ENCODE measurements around the gene KLF4. TPM values are rescaled to one million over a fixed set of nuclear protein-coding genes. Genes with fewer than 3 reads are reported as not detected.
A peak's percentile ranks its signal among the peaks of the same experiment; 100 is the strongest.

Gene KLF4
- total RNA-seq, 1 donor from 2014 or later, result 107 TPM

- DNase-seq (no peak), ATAC-seq (no peak)
- H3K9me3 ChIP-seq, result no peaks in the 10 kb centered on the region
- no peaks in the 10 kb centered on the region for H3K36me3 ChIP-seq
- H3K27me3 ChIP-seq (ENCODE audit: low read depth), result no peaks in the 10 kb centered on the region
- H3K4me3 ChIP-seq, result no peak overlapping the region
- no peaks in the 10 kb centered on the region for H3K4me1 ChIP-seq
- no peak overlapping the region for H3K27ac ChIP-seq
- intact Hi-C loops (cut with DNase I), result no loop called here
- TF ChIP-seq CTCF (IDR thresholded peaks at IDR 0.05), result no peak
Observed at GRCh38 chr9:107523539-107523938, 34.0 kb upstream of the KLF4 start.

- DNase-seq (no peak), ATAC-seq (no peak)
- H3K27me3 ChIP-seq (ENCODE audit: low read depth), result no peaks in the 10 kb centered on the region
- no peaks in the 10 kb centered on the region for H3K4me1 ChIP-seq
- no peak for TF ChIP-seq CTCF (IDR thresholded peaks at IDR 0.05)
- H3K4me3 ChIP-seq, result no peak overlapping the region
- H3K27ac ChIP-seq, result no peak overlapping the region
- intact Hi-C loops (cut with DNase I), result no loop called here
- no peaks in the 10 kb centered on the region for H3K9me3 ChIP-seq
- no peaks in the 10 kb centered on the region for H3K36me3 ChIP-seq
Observed at GRCh38 chr9:107520186-107520585, 30.6 kb upstream of the KLF4 start.

- no peak for DNase-seq
- ATAC-seq, result no peak
- no peaks in the 10 kb centered on the region for H3K9me3 ChIP-seq
- H3K36me3 ChIP-seq, result no peaks in the 10 kb centered on the region
- no peaks in the 10 kb centered on the region for H3K4me1 ChIP-seq
- intact Hi-C loops (cut with DNase I), result no loop called here
- H3K4me3 ChIP-seq, result no peak overlapping the region
- H3K27me3 ChIP-seq (ENCODE audit: low read depth), result no peaks in the 10 kb centered on the region
- H3K27ac ChIP-seq, result no peak overlapping the region
- TF ChIP-seq CTCF (IDR thresholded peaks at IDR 0.05), result no peak
Observed at GRCh38 chr9:107518037-107518807, 28.7 kb upstream of the KLF4 start.

- peak in 1 of 2 donors; percentile 58 for ATAC-seq
- Histone ChIP-seq H3K27ac (no peak overlapping the region), H3K27me3 (ENCODE audit: low read depth) (no peaks in the 10 kb centered on the region), H3K36me3 (no peaks in the 10 kb centered on the region), H3K9me3 (no peaks in the 10 kb centered on the region), H3K4me1 (no peaks in the 10 kb centered on the region), H3K4me3 (no peak overlapping the region)
- no peak for TF ChIP-seq CTCF (IDR thresholded peaks at IDR 0.05)
- intact Hi-C loops (cut with DNase I), result no loop called here
- no peak for DNase-seq
Observed at GRCh38 chr9:107513464-107514100, 24.0 kb upstream of the KLF4 start.

- ATAC-seq (peak; percentile 71 to 82), DNase-seq (no peak)
- TF ChIP-seq CTCF (IDR thresholded peaks at IDR 0.05), result no peak
- intact Hi-C loops (cut with DNase I), result no loop called here
- H3K4me3 ChIP-seq, result no peak overlapping the region
- no peak overlapping the region for H3K27ac ChIP-seq
- H3K4me1 ChIP-seq, result peaks cover 10% of the 10 kb centered on the region
- H3K36me3 ChIP-seq, result no peaks in the 10 kb centered on the region
- no peaks in the 10 kb centered on the region for H3K27me3 ChIP-seq (ENCODE audit: low read depth)
- H3K9me3 ChIP-seq, result no peaks in the 10 kb centered on the region
Observed at GRCh38 chr9:107504585-107505455, 15.3 kb upstream of the KLF4 start.

Measured in lower lobe of right lung (tissue), 2 donors.